ENCODE measurements around the gene PMM2.

PMM2 gene

DNA sequence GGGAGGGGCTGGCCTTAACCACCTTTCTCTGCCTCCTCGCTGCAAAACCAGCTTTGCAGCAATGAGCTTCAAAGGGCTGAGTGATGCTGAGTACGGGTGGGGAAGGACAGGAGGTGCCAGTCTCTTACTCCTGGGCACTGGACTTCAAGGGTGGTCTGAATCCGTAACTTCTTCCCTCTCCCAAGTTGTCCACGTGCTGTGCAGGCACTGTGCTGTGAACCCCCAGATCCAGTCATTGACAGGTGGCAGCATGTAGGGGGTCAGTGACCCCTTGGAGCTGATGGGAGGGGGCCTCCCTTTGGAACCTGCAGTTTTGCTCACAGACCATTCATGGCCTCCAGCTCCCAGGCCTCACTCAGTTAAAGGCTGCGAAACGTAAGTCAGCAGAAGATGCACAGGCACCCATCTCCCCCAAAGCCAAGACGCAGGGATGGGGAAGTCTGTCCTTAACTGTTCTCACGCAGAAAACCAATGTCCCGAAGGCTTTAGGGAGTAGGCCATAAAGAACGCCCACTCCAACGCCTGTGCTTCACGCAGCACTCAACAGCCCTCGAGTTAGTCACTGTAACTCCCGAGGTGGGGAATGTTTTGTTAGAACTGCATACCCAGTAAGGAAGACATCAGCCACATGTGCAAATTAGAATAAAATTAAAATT, 92.4 kb downstream of the PMM2 start:
- no peak for DNase-seq

GRCh38 chr16:8890549-8890921, 92.9 kb downstream of the PMM2 start:
- no peak for DNase-seq

GRCh38 chr16:8892101-8892575, 94.5 kb downstream of the PMM2 start:
- DNase-seq: no peak

- no peak for DNase-seq
These were observed 95.8 kb downstream of the PMM2 start for GRCh38 chr16:8893426-8893825.

GRCh38 chr16:8893976-8894690, 96.5 kb downstream of the PMM2 start:
- DNase-seq: no peak

GRCh38 chr16:8894736-8895334, 97.2 kb downstream of the PMM2 start:
- DNase-seq: no peak

GRCh38 chr16:8898660-8899318, 101.2 kb downstream of the PMM2 start:
- DNase-seq: no peak
